Epidermal melanocyte (primary cell): ENCODE results near the gene GCNT2.
A peak's percentile ranks its signal among the peaks of the same experiment; 100 is the strongest.
"Not testable (repeated sequence)": the region's sequence is repeated elsewhere in the genome, so short reads cannot be mapped to it uniquely, and the experiment has no call there.

Experiments
- DNase-seq: peaks from one replicate; pipeline ENCODE4 v3.0.0; 2011; ENCODE audit warnings: low spot score; ENCODE audit not compliant: insufficient read length

GCNT2 gene

GRCh38 chr6:10521104-10521808 is at the start of gene GCNT2:
Gene GCNT2, plus strand, starts transcription at chr6:10521351. Its CDS starts 7,561 bp downstream, at chr6:10528912.
- peak; percentile 46 for DNase-seq

DNA sequence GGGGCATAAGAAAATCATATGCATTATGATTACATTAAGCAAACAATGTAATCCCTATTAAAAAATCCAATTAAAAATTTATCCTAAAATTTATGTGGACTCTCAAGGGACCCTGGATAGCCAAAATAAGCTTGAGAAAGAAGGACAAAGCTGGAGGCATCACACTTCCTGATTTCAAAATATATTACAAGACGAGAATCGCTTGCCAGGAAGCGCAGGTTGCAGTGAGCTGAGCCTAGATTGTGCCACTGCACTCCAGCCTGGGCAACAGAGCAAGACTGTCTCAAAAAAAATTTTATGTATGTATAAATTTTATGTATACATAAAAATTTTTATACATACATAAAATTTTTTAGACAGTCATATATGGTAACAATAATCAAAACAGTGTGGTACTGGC is 48.5 kb upstream of the GCNT2 start:
- no peak for DNase-seq

GRCh38 chr6:10478187-10479040 is 42.7 kb upstream of the GCNT2 start:
- DNase-seq, result peak; percentile 75

- DNase-seq, result no peak
Measured at GRCh38 chr6:10479939-10480700, 41.0 kb upstream of the GCNT2 start.

- DNase-seq, result no peak
Measured at GRCh38 chr6:10481101-10481500, 40.0 kb upstream of the GCNT2 start.

- DNase-seq, result no peak
Measured at GRCh38 chr6:10482636-10483257, 38.4 kb upstream of the GCNT2 start.

- no peak for DNase-seq
Measured at GRCh38 chr6:10484912-10485311, 36.2 kb upstream of the GCNT2 start.

GRCh38 chr6:10485406-10485805 is 35.7 kb upstream of the GCNT2 start:
- no peak for DNase-seq

DNA sequence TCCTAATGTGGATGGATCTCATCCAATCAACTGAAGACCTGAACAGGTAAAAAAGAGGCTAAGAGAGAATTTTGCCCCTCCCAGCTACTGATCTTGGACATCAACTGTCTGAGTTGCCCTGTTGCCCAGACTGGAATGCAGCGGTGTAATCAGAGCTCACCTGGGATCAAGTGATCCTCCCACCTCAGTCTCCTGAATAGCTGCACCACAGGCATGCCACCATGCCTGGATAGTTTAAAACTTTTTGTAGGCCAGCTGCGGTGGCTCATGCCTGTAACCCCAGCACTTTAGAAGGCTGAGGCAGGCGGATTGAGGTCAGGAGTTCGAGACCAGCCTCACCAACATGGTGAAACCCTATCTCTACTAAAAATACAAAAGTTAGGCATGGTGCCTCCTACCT is 34.9 kb upstream of the GCNT2 start:
- no peak for DNase-seq

- not testable (repeated sequence) for DNase-seq
Measured at GRCh38 chr6:10486944-10487588, 34.1 kb upstream of the GCNT2 start.

DNA sequence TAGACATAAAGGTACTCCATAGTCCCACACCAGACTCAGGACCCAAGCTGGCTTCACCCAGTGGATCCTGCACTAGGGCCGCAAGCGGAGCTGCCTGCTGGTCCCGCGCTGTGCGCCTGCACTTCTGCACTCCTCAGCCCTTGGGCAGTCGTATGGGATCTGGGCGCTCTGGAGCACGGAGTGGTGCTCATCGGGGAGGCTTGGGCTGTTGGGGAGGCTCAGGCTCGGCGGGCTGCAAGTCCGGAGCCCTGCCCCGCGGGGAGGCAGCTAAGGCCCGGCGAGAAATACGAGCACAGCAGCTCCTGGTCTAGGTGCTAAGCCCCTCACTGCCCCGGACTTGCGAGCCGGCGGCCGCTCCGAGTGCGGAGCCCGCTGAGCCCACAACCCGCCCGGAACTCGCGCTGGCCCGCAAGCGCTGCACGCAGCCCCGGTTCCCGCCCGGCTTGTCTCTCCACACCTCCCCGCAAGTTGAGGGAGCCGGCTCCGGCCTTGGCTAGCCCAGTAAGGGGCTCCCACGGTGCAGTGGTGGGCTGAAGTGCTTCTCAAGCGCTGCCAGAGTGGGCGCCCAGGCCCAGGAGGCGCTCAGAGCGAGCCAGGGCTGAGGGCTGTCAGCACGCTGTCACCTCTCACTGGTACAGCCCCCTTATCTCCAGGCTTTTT is 33.4 kb upstream of the GCNT2 start:
- DNase-seq, result no peak

- no peak for DNase-seq
Measured at GRCh38 chr6:10491463-10491862, 29.7 kb upstream of the GCNT2 start.

DNA sequence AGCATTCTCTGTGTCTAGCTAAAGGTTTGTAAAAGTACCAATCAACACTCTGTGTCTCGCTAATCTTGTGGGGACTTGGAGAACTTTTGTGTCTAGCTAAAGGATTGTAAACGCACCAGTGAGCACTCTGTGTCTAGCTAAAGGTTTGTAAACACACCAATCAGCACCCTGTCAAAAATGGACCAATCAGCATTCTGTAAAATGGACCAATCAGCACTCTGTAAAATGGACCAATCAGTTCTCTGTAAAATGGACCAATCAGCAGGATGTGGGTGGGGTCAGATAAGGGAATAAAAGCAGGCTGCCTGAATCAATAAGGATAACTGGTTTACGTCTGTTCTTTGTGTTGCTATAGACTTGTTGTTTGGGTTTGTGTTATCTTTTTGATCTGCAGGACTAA is 29.2 kb upstream of the GCNT2 start:
- not testable (repeated sequence) for DNase-seq

GRCh38 chr6:10495029-10495428 is 26.1 kb upstream of the GCNT2 start:
- no peak for DNase-seq

GRCh38 chr6:10505529-10505928 is 15.6 kb upstream of the GCNT2 start:
- DNase-seq, result no peak

DNA sequence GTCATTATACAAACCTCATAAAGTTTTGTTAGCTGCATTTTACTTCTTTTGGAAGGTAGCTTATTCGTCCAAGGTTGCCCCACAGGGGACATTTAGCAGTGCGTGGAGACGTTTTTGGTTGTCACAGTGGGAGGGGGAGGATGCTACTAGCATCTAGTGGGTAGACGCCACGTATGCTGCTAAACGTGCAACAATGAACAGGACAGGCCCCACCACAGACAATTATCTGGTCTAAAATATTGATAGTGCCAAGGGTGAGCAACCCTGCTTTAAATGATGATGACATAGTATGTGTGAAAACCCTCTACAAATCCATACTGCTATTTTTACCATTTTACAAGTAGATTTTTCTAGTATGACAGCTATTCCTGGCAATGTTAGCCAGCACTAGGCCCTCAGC is 13.9 kb upstream of the GCNT2 start:
- no peak for DNase-seq

- DNase-seq, result no peak
Measured at GRCh38 chr6:10507715-10508114, 13.4 kb upstream of the GCNT2 start.

GRCh38 chr6:10510592-10511367 is 10.4 kb upstream of the GCNT2 start:
- peak; percentile 45 for DNase-seq

GRCh38 chr6:10511477-10511876 is 9.7 kb upstream of the GCNT2 start:
- DNase-seq, result no peak

DNA sequence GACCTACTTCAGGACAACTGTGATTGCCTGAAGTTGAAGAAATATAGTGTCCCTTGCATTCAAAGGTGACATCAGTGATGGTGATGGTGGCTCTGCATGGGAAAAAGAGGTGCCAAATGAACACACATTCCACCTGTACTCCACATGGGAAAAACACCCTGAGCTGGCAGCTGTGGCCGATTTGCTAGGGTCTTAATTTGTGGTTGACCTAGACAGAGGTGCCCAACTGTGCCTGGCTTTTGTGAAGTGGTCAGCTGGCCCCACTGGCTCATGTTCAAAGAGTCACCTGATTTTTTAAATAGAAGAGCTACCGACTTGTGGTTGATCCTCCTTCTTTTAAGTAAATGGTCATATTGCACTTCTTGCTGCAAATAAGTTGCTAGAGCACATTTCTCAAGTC is 7.6 kb upstream of the GCNT2 start:
- no peak for DNase-seq
